K562 (cell line): Measurements from ENCODE around the gene ARMH3. TPM values are rescaled to one million over a fixed set of nuclear protein-coding genes. Genes with fewer than 3 reads are reported as not detected.

Source experiments
- ATAC-seq: fragments of 200-7000 bp; cut with Tn5 transposase; 3 replicates; pipeline ENCODE4 v1.9.1; 2020; ENCODE audit warnings: moderate library complexity
- BruUV-seq: library from RNA; stranded (reverse); fragments of 400-500 nt; replicated peaks from 2 replicates; lab custom pipeline; 2021; lab: Mats Ljungman, UMichigan
- CTCF ChIA-PET: fragments of 300-600 bp; formaldehyde crosslinking; extraction: SDS; loops from one replicate; lab custom pipeline; 2021; ENCODE audit warnings: low intra/inter-chr PET ratio; lab: Yijun Ruan, JAX
- POLR2A ChIA-PET: fragments of 300-600, 350-650 bp; sonication (Branson Sonifier 250); formaldehyde crosslinking; extraction: SDS; loops from one replicate; lab custom pipeline; 2021; ENCODE audit warnings: antibody characterized with exemption, inconsistent platforms; lab: Yijun Ruan, JAX
- DNase-seq, 4 experiments: peaks; one replicate each; pipeline versions ENCODE4 v3.0.0 to v3.0.0-alpha.2; 2011 to 2018; ENCODE audit warnings: low spot score in 3 of 4, mixed read lengths in 3 of 4; ENCODE audit errors: extremely low read depth in 1 of 4
- FAIRE-seq: peaks from 2 replicates; lab custom pipeline; 2011; peaks lifted over from hg19 to GRCh38; lab: Jason Lieb, UNC
- H2AFZ ChIP-seq: 2 replicates; pipeline ENCODE4 v1.6.0; 2011; ENCODE audit warnings: low read depth, low read length, control low read depth, inconsistent platforms
- H3K27ac ChIP-seq: fragments of 200-600 bp; 3 replicates; pipeline ENCODE4 v1.8.0; 2011; ENCODE audit warnings: low read depth, mild to moderate bottlenecking, control low read depth, inconsistent platforms, low read length, moderate library complexity, mixed read lengths; ENCODE audit errors: extremely low read depth
- H3K27me3 ChIP-seq, 2 experiments: fragments of 300-600 bp in 1 of 2; 2 replicates in 1 of 2; 3 replicates in 1 of 2; pipeline versions ENCODE4 v1.6.0 to v1.8.0; 2011; ENCODE audit warnings: inconsistent platforms in 2 of 2, low read length in 2 of 2, mild to moderate bottlenecking in 1 of 2, mixed read lengths in 1 of 2, moderate library complexity in 1 of 2; ENCODE audit not compliant: control insufficient read depth in 2 of 2, insufficient read depth in 2 of 2
- H3K36me3 ChIP-seq: fragments of 300-600 bp; 3 replicates; pipeline ENCODE4 v1.8.0; 2011; ENCODE audit warnings: mild to moderate bottlenecking, low read length, inconsistent platforms; ENCODE audit not compliant: control insufficient read depth, insufficient read depth
- H3K4me1 ChIP-seq, 2 experiments: fragments of 200-600 bp in 1 of 2; replicated peaks in 1 of 2; 2 replicates in 1 of 2; 3 replicates in 1 of 2; pipeline versions ENCODE4 v1.5.1 to v1.8.0; 2011; ENCODE audit warnings: inconsistent platforms in 2 of 2, low read length in 2 of 2, mild to moderate bottlenecking in 1 of 2, mixed read lengths in 1 of 2, moderate library complexity in 1 of 2; ENCODE audit not compliant: control insufficient read depth in 2 of 2, insufficient read depth in 2 of 2
- H3K4me2 ChIP-seq: 2 replicates; pipeline ENCODE4 v1.6.1; 2011; ENCODE audit warnings: low read length, control low read depth, inconsistent platforms, mixed read lengths; ENCODE audit not compliant: insufficient read depth
- H3K4me3 ChIP-seq: fragments of 200-600 bp; sonication (generic), shearing (Covaris generic); 2 replicates; pipeline ENCODE4 v1.5.1; 2016; ENCODE audit warnings: control low read depth, inconsistent platforms
- H3K79me2 ChIP-seq: fragments of 200-600 bp; 3 replicates; pipeline ENCODE4 v1.8.0; 2011; ENCODE audit warnings: low read length, inconsistent platforms; ENCODE audit not compliant: control insufficient read depth, insufficient read depth
- H3K9ac ChIP-seq, 2 experiments: 2 replicates each; pipeline versions ENCODE4 v1.6.0 to v1.6.1; 2011; ENCODE audit warnings: low read depth in 2 of 2, low read length in 2 of 2, control low read depth in 1 of 2, inconsistent platforms in 1 of 2, mild to moderate bottlenecking in 1 of 2, mixed read lengths in 1 of 2; ENCODE audit not compliant: insufficient read depth in 1 of 2
- H3K9me1 ChIP-seq: one replicate; pipeline ENCODE4 v1.6.0; 2011; ENCODE audit warnings: inconsistent platforms, mild to moderate bottlenecking, low read length, moderate library complexity; ENCODE audit not compliant: control insufficient read depth, insufficient read depth
- H3K9me3 ChIP-seq: replicated peaks from 2 replicates; pipeline ENCODE4 v1.5.1; 2011; ENCODE audit warnings: low read depth, low read length, inconsistent platforms; ENCODE audit not compliant: control insufficient read depth, insufficient read depth
- H4K20me1 ChIP-seq: replicated peaks from 2 replicates; pipeline ENCODE4 v1.6.1; 2011; ENCODE audit warnings: low read length, inconsistent platforms, mixed read lengths; ENCODE audit not compliant: control insufficient read depth, insufficient read depth
- MLX ChIP-seq, 2 experiments: fragments of 450-650 bp in 1 of 2; sonication (generic) in 1 of 2; formaldehyde crosslinking; conservative IDR thresholded peaks; 2 replicates each; pipeline versions ENCODE4 v1.4.0 to v1.8.1; 2020 to 2022; ENCODE audit warnings: mild to moderate bottlenecking in 1 of 2, missing genetic modification reagents in 1 of 2
- REST ChIP-seq, 2 experiments: fragments of 450-650 bp; formaldehyde crosslinking in 1 of 2; IDR thresholded peaks; 2 replicates each; pipeline versions ENCODE4 v1.4.0 to v1.6.1; 2014 to 2020; ENCODE audit warnings: mild to moderate bottlenecking in 2 of 2, borderline replicate concordance in 1 of 2, low read depth in 1 of 2
- SPI1 ChIP-seq: IDR thresholded peaks from 2 replicates; pipeline ENCODE4 v1.6.1; 2011; ENCODE audit warnings: low read depth, low read length, control low read depth, borderline replicate concordance
- WGBS: fragments of 100-300 bp; shearing (Covaris generic); methylation state at CpG from one replicate; pipeline ENCODE4 v1.1.6; 2016; ENCODE audit warnings: low coverage, mixed read lengths; ENCODE audit not compliant: insufficient coverage; ENCODE audit errors: missing lambda C conversion rate; 5-methylcytosine and 5-hydroxymethylcytosine counted together
- in situ Hi-C: fragments of 300-500 bp; cut with MboI; formaldehyde crosslinking; loops from 4 replicates; pipeline ENCODE4 v1.15.0; 2018; ENCODE audit warnings: inconsistent platforms, mixed read lengths
- intact Hi-C: fragments of 100-400 bp; cut with micrococcal nuclease; formaldehyde crosslinking; loops from 2 replicates; pipeline ENCODE4 v1.14.2; 2022
- polyA plus RNA-seq, 8 experiments: library from polyadenylated mRNA; depleted of rRNA in 4 of 8; stranded (reverse) in 5 of 8; unstranded in 3 of 8; fragments of >200 nt; fragmentation: Nextera tagmentation in 2 of 8; fragmentation: Illumina TruSeq in 1 of 8; extraction: Ambion mirVana in 2 of 8; extraction: Trizol in 1 of 8; gene quantifications; 2 replicates each; pipeline versions ENCODE4 v1.2.1 to v1.2.3, GENCODE V29; 2011 to 2014; ENCODE audit warnings: inconsistent platforms in 1 of 8, missing spikeins in 1 of 8
- total RNA-seq, 7 experiments: library from RNA; depleted of rRNA in 6 of 7; stranded (reverse); fragments of >200 nt in 6 of 7; fragmentation: Illumina TruSeq in 2 of 7; extraction: Trizol in 2 of 7; gene quantifications; 2 replicates each; pipeline versions ENCODE4 v1.2.1 to v1.2.3, GENCODE V29; 2011 to 2021; ENCODE audit warnings: low replicate concordance in 1 of 7

ARMH3 gene
- total and polyA plus RNA-seq, 9 of the 15 experiments (the other 6 are each of a cell fraction or from before 2014, with no cell fraction given): 0.29 to 0.73 TPM; not detected in 7

GRCh38 chr10:101935431-101935830, 120.5 kb downstream of the ARMH3 start:
- H3K36me3 ChIP-seq: no peaks in the 10 kb centered on the region
- no CpG with 5 or more reads among the region's 2 CpGs for WGBS
- no peaks in the 10 kb centered on the region for H3K9me3 ChIP-seq
- no peaks in the 10 kb centered on the region for H3K4me1 ChIP-seq
- no peaks in the 10 kb centered on the region for H3K27me3 ChIP-seq
- intact Hi-C loops (no loop called here), in situ Hi-C loops (no loop called here)
- FAIRE-seq: no peak
- no peak overlapping the region for H3K27ac ChIP-seq
- H3K9ac ChIP-seq: no peak overlapping the region
- no TSS peak for BruUV-seq
- no peak for TF ChIP-seq REST (IDR thresholded peaks at IDR 0.05; ENCODE audit: borderline replicate concordance)
- no peak for TF ChIP-seq REST (CRISPR knock-in tag; IDR thresholded peaks at IDR 0.05; ENCODE audit: low read depth)
- no peak for TF ChIP-seq SPI1
- no peak for TF ChIP-seq MLX (CRISPR knock-in tag; conservative IDR thresholded peaks at IDR 0.05)
- DNase-seq: no peak
- H3K4me2 ChIP-seq: no peak overlapping the region
- no peak overlapping the region for H2AFZ ChIP-seq
- no peak for ATAC-seq
- no peaks in the 10 kb centered on the region for H3K79me2 ChIP-seq
- POLR2A ChIA-PET: no interaction called here
- CTCF ChIA-PET: no interaction called here
- H4K20me1 ChIP-seq: no peaks in the 10 kb centered on the region
- no peak overlapping the region for H3K4me3 ChIP-seq
- H3K9me1 ChIP-seq: no peaks in the 10 kb centered on the region
